HG03439 (cell line): Measurements from ENCODE around the gene VEZF1.

Experiments used
- ATAC-seq: cut with Tn5 transposase; IDR thresholded peaks from one replicate; pipeline ENCODE4 v1.9.1; 2021; ENCODE audit warnings: mild to moderate bottlenecking, moderate library complexity; ENCODE audit not compliant: unreplicated experiment

The VEZF1 gene

DNA sequence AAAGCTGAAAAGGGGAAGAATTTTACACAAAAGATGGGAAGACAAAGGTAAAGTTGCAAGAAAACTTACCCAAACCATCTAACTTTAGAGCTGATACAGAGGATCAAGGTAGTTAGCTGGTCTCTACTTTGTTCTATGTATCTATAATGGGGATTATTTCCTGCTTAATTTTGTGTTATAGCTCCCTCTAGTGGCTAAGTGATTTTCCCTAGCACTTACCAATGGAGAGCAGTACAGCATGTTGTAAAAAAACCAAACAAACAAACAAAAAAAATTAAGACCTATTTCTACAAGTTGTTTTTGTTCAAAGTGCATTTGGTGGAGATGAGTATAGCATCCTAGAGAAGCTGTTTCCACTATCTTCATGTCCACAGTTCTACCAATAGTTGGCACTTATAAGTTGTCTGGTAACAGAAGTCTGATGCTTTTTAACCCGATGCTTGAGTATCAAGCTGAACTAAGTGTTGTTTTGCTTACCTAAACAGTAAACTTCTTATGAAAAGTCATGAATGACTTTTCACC is 11.5 kb upstream of the VEZF1 start:
- ATAC-seq, result peak; percentile 51

DNA sequence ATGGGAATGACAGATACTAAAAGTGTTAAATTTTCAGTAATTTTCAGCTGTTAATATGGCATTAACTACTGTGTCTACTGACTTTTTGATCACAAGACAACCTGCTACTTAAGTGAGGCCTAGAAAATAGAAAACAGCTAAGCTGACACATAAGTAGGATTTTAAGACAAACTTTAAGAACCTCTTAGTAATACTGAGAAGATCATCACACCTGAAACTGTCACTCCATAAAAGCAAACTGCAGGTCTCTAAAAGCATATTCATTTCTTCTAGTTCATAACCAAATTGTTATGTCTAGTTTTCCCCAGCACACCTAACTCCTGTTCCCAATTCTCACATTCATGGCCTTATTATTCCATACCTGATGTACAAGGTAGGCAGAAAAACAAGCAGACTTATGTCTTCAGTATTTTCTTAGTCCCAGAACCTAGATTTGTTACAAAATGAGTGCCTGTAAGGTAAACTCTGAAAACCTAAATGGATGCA is 11.0 kb upstream of the VEZF1 start:
- no peak for ATAC-seq

DNA sequence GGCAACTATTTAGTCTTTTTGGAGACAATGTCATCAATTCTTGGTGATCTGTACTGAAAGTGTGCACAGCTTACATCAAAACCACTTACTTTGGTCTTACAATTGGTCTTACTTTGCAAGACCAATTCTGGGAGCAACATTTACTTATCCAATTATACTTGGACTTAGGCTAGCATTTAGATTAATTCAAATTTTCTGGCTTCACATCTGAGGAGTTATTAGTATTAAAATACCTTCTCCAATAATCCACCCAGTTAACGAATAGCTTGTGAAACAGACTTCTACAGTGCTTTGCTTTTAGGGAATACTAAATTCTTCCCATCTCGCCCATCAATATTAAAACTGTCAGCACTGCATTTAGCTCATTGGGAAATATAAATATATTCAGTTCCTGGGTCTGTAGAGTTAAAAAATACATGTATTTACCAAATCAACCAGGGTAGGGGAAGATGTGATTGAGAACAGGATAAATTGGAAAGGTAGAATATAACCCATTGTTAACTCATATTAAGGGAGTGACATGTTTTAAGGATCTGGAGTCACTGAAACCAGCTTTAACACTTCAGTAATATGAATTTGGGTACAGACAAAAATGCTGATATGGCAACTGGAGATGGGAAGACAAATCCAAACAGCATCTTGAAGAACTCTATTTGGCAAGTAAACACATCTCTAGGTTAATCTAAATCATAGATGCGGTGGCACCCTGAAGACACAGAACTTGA is 9.2 kb upstream of the VEZF1 start:
- no peak for ATAC-seq

DNA sequence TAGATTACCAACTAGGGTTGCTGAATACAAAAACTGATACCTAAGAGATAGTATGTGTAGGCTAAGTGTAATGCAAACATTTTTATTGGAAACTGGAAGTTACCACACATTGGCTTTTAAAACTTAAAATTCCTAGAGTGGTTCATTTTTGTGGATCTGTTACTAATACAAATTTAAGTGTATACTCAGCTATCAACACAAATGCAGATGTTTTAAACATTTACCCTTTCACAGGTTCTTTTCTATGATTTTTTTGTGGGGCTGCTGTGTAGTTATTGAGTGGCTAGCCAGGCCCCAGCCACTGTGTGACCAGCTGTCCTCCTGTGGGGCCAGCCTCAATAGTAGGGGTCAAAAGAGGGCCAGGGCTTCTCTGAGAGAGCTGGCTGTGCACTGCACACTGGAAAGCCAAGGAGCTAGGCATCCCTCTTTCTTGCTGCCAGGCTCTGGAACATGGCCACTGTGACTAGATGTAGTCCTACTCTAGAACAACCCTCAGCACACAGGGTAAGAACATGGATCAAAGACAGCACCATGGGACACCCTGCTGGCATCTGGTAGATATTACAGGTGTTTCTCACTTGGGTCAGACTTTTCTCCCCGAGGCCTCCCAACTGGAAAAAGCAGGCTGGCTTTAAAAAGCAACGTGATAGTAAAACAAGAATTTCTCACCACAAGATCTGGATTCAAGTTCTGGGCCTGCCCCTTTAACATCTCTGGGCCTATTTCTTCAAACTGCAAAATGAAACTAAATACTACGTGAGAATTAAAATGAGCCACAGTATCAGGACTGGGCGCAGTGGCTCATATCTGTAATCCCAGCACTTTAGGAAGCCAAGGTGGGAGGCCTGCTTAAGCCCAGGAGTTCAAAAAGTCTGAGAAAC is 7.3 kb upstream of the VEZF1 start:
- ATAC-seq, result peak; percentile 62

DNA sequence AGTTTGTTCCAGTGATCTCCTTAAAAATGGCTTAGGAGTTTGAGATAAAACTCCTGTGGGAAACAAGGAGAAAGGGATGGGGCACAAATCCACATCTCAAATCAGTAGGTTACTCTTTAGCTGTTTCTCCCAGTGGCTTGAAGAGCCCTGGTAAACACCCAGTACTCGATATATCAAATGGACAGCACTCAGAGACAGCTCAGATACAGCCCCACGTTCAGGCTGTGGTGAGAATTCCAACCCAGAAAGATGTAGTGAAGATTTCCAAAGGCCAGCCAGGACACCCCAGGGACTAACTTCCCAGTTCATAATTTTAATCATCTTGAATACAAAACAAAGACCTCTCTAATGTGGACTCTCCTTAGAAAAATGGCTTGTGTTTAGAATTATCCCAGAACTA is 6.4 kb upstream of the VEZF1 start:
- ATAC-seq, result no peak

DNA sequence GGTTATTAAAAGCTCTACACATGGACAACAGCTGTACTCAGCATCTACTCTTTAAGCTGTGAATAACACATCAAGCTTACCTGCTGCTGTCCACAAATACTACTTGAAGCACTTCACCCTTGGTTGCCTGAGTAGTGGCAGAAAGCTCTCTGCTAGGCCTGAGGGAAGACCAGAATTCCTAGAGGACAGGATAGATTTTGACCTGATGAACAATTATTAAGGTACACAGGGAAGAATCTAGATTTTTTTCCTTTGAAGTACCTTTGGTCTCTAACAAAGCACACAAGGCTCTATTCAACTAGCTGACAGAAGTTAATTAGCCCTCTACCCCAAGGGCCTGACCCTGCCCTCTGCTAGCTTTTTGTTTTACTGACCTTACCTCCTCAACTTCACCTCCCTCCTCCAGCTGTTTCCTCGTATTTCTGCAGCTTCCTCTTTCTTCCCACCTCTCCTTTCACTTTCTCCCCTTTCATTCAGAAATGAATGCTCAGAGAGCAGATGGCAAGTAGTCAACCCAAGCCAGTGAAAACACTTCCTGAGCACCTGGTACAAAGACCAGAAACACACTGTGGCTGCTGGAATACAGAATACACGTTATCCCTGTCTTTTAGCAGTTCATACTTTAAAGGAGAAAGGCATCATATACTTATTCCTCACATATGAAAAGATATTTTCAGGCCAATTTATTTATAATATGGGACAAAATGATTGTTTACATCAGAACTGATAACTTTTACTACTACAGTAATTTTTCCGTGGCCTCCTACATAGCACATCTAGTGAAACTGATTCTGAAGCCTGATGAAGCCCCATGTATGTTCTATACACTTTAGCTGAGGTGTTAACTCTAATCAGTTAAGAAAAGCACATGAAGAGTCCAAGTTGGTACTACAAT is 5.7 kb upstream of the VEZF1 start:
- ATAC-seq, result no peak

DNA sequence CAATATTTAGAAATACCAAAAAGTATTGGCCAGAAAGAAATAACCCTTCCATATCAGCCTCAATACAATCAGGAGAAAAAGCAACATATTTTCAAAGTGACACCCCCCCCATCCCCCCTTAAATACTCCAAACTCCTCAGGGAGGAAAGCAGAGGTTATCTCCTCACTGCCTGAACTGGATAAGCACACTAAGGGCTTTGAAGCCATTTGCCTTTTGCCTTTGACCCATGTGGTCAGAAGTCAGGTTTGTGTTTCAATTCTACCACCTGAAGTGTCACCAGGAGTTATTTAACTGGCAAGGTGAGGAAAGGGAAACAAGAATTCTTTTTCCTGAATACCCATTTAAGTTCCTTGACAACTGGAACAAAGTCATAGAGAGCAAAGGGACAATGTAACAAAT is 3.5 kb upstream of the VEZF1 start:
- no peak for ATAC-seq

DNA sequence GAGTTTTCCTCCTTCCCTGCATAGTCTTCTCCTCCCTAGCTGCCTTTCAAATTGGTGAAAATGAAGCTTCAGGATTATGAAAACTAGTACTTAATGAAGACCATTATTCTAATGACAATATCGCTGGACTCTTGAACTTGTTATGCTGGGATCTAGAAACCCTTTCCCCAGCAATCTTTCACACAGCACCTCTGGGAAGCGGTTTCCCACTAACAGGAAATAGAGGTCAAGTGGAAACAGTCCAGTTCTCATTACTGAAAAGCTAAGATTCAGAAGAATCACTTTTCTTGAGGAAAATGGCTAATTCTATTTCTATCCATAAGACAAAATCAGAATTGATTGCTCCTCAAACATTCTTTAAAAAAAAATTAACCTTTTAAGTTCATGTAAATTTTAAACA is 2.0 kb upstream of the VEZF1 start:
- ATAC-seq, result no peak

DNA sequence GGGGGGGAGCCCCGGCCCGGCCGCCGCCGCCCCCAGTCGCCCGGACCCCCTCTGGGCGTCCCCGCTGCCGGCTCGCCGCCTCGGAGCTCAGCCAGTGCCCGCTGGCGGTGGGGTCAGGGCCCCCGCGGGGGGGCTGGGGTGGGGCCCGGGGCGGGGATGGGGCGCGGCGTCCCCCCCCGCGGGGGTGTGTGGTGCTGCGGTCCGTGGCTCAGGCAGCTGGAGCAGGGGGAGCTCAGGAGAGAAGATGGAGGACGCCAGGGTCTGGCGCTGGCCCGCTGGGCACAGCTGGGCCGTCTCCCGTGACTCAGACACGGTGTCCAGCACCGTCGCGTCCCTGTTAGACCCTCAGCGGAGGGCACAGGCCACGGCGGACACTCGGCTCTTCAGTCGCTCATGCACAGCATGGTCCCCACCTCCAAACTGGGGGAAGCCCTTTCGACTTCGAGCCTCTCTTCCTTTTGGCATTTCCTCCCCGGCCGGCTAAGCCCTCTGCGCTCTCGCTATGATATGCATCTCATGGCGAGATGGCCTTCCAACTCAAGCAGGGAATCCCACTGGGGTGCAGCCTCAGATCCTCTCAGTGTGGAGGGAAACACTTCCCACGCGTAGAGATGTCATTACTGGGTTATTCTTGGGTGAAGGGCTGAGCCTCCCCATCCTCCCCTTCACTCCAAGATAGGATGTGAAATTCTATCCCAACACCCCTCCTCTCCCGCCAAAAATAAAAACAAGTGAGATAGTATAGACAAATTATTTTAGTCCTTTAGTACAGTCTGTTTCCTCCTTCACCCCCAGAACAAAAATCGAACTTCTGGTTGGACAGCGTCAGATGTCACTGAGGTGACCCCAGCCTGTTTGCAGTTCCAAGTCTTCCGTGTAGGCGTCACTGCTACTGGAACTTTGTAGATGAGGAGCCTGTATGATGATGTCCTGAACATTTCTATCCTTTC is 522 bp upstream of the VEZF1 start:
- peak; percentile 73 for ATAC-seq

DNA sequence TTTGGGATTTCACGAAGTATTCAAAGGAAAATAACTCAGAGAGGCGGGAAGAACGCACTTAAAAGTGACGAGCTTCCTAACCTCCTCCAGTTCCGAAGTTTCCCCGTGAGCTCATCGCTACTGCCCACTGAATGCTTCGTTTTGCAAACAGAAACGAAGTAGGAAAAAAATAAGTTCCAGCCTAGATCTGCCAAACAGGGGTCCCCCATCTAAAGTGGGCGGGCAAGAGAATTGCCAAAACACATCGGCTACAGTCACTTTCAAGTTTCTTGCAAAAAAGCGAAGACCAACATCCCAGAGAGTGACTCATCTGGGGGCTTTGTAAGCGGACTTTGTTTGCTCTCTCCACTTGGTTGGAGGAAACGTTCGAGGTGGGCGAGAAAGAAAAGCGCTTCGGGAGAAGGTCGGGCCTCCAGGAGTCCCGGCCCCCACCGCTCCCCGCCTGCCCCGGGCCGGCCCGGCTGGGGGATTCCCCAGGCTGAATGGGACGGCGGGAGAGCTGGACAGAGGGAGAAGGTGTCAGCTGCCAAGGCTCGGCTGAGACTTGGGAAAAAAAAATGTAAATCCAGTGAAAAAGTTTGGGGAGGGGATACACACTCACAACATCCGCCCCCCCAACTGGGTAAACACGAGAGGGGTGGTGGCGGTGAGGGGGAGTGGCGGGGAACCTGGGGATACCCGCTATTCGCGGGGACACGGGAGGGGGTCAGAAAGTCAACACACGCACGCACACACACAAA is 1.0 kb downstream of the VEZF1 start:
- ATAC-seq, result peak; percentile 7

DNA sequence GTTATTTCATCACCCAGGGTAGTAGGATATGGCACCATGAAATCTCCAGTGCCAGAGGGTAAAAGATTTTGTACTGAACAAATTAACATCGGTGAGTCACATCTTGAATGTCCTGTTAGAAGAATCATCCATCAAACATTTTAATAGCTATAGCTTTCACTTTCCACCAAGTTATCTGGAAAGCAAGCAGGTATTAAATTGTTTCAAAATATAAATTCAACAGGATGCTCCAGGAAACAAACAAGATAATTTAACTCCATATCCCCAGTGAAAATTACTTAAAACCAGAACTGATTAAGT is 2.4 kb downstream of the VEZF1 start:
- ATAC-seq, result no peak

DNA sequence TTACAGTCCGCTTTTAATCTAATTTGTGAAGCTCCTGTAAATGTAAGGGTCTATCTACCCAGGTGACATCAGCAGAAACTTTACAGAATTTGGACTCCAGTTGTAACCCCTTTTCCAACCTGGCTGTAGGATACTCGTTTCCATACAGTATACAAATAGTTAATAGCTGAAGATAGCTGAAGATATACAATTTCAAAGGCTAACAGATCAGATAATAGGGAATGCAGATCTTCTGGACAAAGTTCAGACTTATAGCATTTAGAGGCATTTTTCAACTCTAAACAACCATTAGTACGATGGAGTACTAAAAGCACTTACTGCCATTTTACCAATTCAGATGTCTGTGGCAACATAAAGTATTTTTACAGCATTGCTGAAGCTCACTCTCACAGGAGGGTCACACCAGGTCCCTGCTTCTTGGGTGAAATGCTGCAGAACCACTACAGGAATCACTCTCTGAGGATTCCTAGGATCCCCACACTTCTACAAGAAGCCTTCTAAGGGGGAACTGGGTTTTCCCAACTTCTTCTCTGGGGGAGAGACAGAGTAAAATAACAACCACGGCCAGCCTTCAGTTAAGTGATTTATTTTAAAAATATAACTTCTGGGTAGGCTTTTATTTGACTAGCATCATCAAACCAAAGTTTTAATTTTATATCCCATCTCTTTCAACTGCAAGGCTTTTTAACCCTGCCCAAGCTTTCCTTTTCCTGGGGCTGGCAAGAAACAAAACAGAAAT is 2.9 kb downstream of the VEZF1 start:
- no peak for ATAC-seq

DNA sequence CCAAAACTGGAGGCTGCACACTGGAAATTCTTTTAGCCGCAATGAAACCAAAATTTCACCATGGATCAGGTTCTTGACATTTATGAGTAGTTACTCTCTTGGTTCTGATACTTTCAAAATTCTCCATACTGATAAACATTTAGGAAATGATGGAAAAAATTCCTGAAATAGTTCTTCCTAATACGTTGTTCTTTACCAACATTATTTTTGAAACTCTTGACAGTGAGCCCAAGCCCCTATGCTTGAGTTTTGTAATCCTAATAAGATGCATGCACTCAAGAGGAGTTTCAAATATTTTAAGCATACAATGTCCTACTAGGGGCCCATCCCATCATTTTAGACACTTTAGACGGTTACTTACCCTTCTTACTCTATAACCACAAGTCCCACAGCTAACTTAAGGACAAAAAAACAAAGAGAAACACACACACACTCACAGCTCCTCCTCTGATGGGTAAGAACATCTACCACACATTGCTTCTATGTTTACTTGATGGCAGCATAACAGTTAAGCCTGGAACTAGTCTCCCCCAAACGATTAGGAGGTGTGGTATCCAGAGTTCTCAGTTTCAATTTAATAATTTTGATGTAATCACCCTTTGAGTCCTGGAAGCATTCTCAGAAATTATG is 3.7 kb downstream of the VEZF1 start:
- no peak for ATAC-seq

DNA sequence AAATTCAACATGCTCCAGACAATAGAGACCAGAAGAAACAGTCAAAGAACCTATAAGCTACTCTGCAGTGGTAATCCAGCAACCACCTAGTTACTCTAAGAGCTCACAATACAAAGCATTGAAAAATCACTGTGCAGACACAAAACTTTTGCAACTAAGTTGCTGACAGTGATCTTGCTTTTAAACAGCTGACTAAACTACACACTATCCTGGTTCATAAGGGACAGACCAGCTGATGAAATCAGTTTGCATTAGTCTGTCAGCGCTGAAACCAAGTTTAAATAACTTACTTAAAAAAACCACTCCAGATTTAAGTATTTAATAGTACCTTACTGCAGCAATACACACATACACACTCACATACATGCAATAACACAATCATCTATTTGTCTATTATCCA is 4.6 kb downstream of the VEZF1 start:
- ATAC-seq, result no peak

DNA sequence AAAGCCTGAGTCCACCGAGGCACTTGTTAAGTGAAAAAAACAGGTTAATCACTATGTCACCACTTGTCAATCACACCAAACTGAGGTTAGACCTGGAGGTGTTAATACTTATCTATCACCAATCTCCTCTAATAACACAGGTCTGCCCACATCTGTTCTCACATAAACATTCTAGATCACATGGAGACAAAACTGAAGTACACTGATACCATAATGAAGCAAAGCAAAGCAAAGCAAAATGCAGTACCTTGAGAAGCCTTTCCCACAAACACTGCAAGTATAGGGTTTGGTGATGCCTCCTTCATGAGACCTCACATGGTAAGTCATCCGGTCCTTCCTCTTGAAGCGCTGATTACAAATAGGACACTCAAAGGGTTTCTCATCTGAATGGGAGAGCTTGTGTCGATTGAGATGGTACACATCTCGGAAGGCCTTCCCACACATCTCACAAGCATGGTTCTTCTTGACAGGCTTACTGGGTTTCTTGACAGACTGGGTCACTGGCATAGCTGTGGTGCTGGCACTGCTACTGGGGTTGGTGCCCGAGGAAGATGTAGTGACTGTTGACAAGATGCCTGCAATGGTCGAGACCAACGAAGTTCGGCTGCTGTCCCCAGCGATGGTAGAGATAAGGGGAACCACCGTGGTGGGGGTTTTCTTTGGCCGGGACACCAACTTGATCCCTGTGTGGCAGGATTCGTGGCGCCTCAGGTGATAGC is 5.4 kb downstream of the VEZF1 start:
- no peak for ATAC-seq

DNA sequence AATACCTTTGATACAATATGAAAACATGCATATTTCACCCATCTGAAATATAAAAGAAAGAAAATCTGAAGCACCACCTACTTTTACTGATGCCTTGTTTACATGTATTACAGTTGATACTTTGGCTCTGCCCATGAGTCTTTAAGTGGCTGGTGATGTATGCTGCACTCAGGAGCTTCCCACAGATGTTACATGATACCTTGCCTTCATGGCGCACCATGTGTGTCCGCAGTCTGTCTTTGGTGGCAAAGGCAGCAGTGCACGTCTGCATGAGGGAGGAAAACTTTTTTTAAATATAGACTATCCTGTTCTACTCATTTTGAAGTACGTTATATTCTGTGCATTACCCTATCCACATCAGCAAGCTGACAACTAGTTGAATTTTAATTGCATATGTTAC is 7.5 kb downstream of the VEZF1 start:
- ATAC-seq, result no peak

DNA sequence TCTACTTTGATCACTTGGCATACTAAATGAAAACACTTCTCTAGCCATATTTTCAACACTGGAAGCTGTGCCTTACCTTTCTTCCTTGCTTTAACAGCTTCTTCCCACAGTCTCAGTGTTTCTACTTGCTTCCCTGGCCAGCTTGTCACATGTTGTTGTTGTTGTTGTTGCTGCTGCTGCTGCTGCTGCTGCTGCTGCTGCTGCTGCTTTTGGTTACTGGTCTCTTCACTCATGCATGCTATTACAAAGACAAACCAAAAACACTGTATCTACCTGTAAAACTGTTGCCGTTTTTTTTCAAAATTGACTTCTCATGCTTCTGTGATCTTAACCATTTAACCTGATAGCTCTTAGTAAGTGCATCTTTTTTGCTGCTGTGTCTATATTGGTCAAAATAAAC is 9.0 kb downstream of the VEZF1 start:
- no peak for ATAC-seq

DNA sequence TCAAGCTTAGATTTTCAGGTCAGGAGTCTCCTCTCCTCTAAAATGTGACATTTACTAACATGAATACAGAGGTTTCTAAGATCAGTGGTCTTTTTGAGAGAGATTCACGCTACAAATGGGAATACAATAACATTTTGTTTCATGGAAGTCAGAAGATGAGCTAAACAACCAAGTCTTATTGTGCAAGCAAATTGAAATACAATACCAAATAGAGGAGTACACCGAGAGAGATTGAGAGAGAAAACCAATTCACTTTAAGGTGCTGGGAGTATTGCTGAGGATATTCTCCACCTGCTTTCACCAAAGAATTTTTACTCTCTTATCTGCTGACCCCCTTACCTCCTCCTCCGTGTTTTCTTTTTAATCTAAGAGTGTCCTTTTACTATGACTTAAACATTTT is 11.5 kb downstream of the VEZF1 start:
- ATAC-seq, result no peak
